H1 (cell line): Measurements from ENCODE around the gene CACNG4.

Source experiments
- CHD2 ChIP-seq: IDR thresholded peaks from 2 replicates; pipeline ENCODE4 v1.6.1; 2012; ENCODE audit warnings: low read length, improper control_type of control experiment
- EP300 ChIP-seq, 2 experiments: IDR thresholded peaks; 1 replicate in 1 of 2; 2 replicates in 1 of 2; pipeline ENCODE4 v1.6.1; 2011 to 2012; ENCODE audit warnings: low read depth in 2 of 2, low read length in 2 of 2, mild to moderate bottlenecking in 2 of 2, borderline replicate concordance in 1 of 2, inconsistent platforms in 1 of 2, moderate library complexity in 1 of 2
- EZH2 ChIP-seq: fragments of 200-600 bp; sonication (generic); IDR thresholded peaks from 2 replicates; pipeline ENCODE4 v1.7.1; 2012; ENCODE audit warnings: low read depth, mild to moderate bottlenecking, moderate library complexity, low read length, inconsistent platforms; ENCODE audit not compliant: severe bottlenecking
- SP1 ChIP-seq: IDR thresholded peaks from 2 replicates; pipeline ENCODE4 v1.6.1; 2011; ENCODE audit warnings: low read depth, low read length
- SRF ChIP-seq: IDR thresholded peaks from 2 replicates; pipeline ENCODE4 v1.6.1; 2011; ENCODE audit warnings: mild to moderate bottlenecking, low read depth, low read length, moderate library complexity
- TF ChIP-seq, protein P1 (sequence below), 3 experiments: IDR thresholded peaks; 1 replicate in 2 of 3; 2 replicates in 1 of 3; pipeline versions ENCODE4 v1.5.1 to v1.6.1; 2011; ENCODE audit warnings: low read length in 3 of 3, mild to moderate bottlenecking in 3 of 3, inconsistent platforms in 2 of 3, low read depth in 1 of 3, moderate library complexity in 1 of 3; ENCODE audit not compliant: insufficient read depth in 1 of 3; ENCODE audit errors: control extremely low read depth in 1 of 3

DNA sequence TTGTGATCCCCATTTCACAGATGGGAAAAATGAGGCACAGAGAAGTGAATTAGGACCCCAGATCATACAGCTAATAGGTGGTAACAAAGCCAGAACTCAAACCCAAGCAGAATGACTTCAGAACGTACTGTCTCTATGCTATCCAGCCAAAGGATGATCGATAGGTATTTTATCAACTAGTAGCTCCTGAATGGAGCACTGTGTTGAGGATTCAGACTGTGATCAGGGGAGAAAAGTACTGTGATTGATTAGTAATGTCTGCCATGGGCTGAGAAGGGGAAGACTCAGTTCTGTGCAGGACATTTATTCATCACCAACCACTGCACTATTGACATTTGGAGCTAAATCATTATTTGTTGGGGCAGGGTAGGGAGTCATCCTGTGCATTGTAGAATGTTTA is 38.7 kb downstream of the CACNG4 start:
- TF ChIP-seq, protein P1, sequence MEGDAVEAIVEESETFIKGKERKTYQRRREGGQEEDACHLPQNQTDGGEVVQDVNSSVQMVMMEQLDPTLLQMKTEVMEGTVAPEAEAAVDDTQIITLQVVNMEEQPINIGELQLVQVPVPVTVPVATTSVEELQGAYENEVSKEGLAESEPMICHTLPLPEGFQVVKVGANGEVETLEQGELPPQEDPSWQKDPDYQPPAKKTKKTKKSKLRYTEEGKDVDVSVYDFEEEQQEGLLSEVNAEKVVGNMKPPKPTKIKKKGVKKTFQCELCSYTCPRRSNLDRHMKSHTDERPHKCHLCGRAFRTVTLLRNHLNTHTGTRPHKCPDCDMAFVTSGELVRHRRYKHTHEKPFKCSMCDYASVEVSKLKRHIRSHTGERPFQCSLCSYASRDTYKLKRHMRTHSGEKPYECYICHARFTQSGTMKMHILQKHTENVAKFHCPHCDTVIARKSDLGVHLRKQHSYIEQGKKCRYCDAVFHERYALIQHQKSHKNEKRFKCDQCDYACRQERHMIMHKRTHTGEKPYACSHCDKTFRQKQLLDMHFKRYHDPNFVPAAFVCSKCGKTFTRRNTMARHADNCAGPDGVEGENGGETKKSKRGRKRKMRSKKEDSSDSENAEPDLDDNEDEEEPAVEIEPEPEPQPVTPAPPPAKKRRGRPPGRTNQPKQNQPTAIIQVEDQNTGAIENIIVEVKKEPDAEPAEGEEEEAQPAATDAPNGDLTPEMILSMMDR (IDR thresholded peaks at IDR 0.05; ENCODE audit: control extremely low read depth in 1 of 3, insufficient read depth in 1 of 3, low read depth in 1 of 3, low read length in 3 of 3): no peak
- TF ChIP-seq EP300 (IDR thresholded peaks at IDR 0.05; ENCODE audit: borderline replicate concordance in 1 of 2, low read depth in 2 of 2, low read length in 2 of 2): no peak
- TF ChIP-seq SP1: no peak
- no peak for TF ChIP-seq CHD2
- no peak for TF ChIP-seq EZH2
- TF ChIP-seq SRF: no peak
